GM19452 (cell line): ENCODE results near the gene CDH23.

Source experiments
- ATAC-seq: cut with Tn5 transposase; IDR thresholded peaks from one replicate; pipeline ENCODE4 v1.9.1; 2021; ENCODE audit not compliant: unreplicated experiment

Gene CDH23

DNA sequence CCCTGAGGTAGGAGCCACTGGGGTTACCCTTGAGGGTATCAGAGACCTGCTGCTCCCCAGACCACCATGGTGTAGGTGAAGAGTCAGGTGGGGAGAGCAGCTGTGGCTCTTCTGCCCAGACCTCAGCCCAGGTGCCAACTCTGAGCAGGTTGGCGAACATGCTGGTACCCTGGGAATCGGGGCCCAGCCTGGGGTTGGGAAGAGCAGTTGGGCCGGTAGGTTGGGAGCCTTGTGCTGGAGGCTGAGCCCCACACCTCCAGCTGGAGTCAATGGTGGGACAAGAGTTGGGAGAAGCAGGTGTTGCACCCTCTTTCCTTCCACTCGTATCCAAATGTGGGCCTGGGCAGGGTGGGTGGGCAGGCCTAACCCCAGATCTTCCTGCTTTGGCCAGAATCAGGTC is 114.5 kb downstream of the CDH23 start:
- no peak for ATAC-seq

GRCh38 chr10:71512312-71512711 is 115.6 kb downstream of the CDH23 start:
- no peak for ATAC-seq

DNA sequence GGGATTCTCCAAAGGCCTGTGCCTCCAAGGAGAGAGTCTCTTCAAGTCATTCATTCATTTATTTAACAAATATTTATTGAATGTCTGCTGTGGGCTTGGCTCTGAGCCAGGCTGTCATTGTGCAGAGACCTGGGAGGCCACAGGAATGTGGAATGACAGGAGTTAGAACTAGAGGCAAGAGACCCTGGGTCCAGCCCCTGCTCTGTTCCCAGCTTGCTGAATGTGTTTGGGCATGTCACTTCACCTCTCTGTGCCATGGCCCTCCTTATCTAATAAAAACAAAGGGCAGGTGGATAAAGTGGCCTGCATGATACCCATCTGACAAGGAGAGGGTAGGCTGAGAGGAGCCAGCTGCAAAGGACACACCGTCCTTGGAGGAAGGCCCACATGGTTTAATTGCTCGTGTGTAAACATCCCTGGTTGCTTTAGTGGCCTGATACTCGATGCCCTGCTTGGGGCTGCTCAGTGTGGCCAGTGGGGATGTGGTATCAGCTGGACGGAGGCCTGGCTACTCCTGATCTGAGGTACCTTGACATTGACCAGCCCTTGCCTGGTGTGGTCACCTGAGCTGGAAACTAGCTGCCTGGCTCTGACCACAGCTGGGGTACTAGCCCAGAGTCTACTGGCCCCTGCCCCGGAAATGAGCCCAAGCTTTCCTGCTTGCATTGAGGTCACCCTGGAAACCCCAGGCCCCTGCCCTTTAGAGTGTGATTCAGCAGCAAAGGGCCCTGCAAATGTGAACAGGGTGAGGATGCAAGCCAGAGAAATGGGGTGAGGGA is 116.2 kb downstream of the CDH23 start:
- no peak for ATAC-seq

GRCh38 chr10:71513540-71513853 is 116.8 kb downstream of the CDH23 start:
- no peak for ATAC-seq

DNA sequence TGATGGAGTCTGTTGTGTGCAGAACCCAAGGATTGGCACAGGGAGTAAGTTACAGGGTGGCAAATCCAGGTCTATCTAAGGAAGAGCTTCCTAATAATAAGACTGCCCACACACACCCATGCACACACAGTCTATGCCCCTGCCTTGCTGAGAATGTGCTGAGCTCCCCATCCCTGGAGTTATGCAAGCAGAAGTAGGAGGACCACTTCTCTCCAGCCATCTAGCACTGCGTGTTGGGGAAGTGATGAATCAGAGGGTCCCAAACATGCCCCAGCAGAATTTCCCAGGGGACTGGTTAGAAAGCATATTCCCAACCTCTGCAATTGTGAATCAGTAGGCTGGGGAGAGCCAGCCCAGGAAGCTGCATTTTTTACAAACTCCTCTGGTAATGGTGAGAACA is 117.2 kb downstream of the CDH23 start:
- ATAC-seq = no peak

DNA sequence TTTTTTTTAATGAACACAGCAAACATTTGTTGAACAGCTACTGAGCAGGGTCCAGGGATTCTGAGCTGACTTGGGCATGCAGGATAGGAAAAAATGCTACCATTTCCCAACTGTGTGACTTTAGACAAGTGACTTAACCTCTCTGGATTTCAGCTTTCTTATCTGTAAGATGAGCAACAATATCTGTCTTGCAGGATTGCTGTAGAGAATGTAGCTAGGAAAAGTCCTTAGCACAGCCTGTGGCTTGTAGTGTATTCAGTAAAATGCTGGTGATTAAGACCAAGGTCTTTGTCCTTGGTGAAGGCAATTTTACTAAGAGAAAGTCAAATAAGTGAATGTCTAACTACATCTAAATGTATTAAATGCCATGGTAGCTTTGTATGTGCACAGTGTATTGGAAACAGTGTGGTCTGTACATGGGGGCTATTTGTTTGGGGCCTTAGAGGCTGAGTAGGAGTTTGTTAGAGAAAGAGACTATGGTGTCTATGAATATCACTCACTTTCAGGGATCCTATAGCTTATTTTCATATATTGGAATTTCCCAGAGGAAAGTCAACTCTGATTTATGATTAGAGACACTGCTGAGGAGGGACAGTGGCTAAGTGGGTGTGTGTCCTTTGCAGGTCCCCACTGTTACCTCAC is 118.9 kb downstream of the CDH23 start:
- no peak for ATAC-seq

DNA sequence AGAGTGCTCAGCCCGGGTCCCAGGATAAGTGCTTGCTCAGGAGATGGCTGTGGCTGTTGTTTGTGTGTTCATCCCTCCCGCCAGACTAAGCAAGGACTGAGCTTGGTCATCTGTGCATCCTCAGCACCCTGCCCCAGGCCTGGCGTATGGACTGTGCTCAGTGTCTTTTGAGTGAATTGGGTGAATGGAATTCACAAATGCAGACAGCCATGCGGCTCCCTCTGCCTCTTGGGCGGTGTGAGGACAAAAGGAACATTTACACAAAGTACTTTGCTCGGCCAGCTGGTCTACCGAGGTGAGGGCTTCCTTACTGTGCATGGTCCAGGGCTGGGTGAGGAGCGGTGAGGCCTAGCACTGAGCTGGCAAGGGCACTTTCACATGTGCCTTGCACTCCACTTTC is 120.2 kb downstream of the CDH23 start:
- no peak for ATAC-seq

- no peak for ATAC-seq
Observed at GRCh38 chr10:71517298-71518169, 120.8 kb downstream of the CDH23 start.

- ATAC-seq = no peak
Observed at GRCh38 chr10:71520042-71520441, 123.3 kb downstream of the CDH23 start.

DNA sequence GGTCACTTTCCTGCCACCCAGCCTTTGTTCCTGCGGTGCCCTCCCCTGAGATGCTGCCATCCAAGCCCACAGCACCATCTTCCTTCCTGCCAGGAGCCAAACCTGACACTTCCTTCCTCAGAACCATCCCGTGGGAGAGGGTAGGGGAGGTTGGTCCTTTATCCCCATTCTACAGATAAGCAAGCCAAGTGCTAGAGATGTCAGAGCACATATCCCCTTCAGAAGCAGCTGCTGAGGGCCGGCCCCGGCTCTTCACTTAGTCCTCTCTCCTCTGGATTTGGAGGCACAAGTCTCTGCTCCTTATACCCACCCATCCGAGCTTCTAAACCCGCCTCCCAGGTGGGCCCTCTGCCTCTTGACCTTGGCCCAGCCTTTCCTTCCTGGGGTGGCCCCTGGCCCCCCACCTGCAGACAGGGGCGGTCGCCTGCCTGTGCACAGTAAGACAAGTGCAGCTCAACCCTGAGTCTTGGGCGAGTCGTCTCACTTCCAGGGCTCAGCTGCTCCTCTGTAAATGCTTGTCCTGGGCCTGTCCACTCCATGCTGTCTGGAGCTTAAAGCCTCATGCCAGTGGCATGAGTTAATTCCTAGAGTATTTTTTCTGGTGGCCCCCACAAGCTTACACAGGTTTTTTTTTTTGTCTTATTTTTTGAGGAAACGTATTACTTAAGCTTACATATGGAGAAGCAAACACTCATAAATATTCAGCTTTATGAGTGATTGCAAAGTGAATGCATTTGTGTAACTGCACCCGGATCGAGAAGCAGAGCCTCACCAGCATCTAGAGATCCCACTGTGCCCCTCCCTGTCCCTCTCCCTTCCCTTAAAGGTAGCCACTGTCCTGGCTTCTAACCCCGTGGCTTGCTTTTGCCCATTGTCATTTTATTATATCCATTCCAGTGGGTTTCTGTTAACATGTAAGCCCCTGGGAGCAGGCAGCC is 125.1 kb downstream of the CDH23 start:
- ATAC-seq = no peak

DNA sequence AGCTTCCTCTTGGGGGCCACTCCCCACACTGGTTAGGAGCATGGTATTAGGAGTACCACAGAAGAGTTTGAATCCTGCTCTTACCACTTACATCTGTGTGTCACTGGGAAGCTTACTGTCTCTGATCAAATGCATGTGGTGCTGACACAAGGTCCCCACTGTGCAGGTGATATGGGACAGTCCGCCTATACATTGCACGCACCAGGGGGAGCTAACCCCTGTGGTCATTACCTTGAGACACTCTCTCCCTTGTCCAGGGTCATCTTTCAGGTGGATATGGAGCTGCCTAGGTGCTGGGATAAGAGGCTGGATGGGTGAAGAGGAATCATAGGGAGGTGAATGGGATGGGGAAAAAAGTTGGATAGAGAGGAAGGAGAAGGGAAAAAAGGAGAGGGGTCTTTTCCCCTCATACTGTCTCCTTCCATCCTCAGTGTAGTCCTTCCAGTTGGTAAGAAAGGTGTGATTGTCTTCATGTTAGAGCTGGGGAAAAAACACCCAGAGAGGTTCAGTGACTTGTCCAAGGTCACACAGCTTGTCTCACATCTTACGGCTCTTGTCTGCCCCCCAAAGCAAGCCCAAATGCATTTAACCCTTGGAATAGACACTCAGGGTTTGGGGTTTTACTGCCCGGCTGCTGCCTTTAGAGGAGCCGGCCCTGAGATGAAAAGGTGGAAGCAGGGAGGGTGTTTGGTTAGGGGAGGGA is 125.9 kb downstream of the CDH23 start:
- ATAC-seq = no peak

- no peak for ATAC-seq
Observed at GRCh38 chr10:71523756-71524155, 127.0 kb downstream of the CDH23 start.

- ATAC-seq = no peak
Observed at GRCh38 chr10:71525092-71525491, 128.4 kb downstream of the CDH23 start.

DNA sequence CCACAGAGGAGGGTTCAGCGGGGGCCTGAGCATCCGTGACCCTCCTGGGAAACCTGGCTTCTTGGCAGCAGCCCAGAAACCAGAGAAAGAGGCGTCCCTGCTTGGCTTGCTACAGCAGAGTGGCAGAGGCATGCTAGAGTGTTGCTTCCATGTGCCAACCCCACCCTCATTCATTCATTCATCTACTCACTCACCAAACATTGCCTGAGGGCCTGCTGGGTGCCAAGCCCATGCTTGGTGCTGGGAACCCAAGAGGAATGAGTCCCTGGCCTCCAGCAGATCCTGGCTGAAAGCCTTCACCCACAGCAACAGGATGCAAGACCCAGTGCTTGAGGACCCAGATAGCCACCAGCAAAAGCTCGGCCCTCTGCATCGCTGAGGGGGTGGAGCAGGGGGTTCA is 129.0 kb downstream of the CDH23 start:
- ATAC-seq = no peak

DNA sequence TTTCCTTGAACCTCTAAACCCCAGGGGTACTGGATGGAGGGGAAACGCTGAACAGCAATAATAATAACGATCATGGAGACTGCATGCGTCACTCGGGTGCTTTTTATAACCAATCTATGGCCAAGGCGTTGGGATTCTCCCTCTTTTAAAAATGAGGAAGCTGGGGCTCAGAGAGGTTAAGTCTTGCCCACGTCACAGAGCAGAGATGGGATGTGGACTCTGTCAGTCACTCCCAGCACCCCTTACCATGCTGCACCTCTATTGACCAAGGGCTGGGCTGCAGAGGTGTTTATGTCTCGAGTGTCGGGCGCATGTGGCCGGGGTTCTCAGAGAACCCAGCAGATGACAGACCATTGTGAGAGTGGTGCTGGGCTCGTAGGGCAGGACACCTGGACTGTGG is 129.9 kb downstream of the CDH23 start:
- no peak for ATAC-seq

DNA sequence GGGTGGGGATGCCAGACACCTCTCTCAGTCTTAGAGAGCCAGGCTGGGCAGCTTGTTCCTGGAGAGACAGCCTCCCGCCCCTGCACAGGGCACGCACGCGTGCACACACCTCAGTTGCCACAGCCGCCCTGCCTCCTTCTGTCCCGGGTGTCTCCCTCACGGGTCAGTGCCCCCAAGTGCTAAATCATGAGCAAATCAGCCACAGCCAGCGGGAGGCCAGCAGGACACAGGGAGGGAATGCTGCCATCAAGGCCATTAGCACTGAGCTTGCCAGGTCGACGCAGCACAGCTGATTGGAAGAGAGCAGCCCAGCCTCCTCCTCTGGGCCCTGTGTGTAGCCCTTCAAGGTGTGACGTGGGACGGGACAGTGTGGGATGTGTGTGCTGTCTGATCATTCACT is 130.4 kb downstream of the CDH23 start:
- no peak for ATAC-seq

DNA sequence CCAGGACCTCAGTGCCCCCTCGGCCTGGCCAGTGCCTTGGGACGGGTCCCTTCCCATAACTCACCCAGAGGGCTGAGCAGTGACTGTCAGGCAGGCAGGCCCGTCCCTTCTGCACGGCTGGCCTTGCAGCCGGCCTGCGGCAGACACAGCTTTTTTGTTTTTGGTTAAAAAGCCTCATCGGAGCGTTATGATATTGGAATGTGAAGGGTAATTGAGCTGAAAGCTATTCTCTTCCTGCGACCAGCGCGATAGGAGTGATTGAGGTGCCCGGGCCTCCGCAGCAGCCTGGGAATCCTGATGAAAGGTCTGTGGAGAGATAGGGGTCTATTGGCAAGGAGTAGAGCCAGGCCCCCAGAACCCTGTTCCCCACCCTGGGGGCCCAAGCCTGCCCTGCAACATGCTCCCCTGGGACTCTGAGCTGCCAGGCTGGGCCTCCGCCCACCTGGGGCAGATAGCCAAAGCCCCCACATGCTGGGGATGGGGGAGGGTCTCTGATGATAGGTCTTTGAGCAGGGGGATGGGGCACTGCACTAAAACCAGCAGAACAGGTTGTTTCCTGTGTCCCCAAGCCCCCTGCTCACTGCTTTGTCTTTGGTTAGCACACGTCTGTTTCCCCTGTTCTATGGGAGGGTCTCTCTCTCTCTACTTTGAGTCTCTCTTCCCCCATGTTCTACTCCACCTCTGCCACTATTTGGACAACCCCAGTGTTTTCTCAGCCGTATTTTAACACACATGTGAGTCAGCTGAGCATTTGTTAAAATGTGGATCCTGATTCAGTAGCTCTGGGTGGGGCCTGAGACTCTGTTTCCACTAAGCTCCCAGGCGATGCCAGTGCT is 131.9 kb downstream of the CDH23 start:
- no peak for ATAC-seq

DNA sequence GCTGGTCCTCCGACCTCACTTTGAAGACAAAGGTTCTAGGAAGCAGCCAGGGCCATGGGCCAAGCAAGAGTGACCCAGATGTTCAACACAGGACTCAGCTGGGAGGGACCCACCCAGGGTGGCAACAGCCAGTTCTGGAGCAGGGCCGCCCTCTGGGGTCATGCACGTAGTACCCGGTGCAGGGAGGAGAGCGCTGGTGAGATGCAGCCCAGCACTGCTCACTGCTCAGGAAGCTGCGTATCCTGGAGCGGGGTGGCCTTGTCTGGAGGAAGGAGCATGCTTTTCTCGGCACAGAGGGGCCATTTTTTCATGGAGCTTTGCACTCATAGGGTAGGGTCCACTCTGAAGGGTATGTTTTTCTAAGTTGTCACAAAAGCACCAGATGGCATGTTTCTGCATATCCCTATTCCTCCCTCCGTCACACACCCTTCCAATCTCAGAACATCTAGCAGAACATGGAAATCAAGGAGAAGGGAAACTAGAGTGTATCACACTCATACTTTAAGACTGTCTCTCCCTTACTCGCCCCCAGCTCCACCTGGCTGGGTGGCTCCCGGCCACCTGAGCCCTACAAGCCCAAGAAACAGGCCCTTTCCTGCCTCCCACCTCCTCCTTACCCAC is 132.6 kb downstream of the CDH23 start:
- no peak for ATAC-seq

- ATAC-seq = no peak
Observed at GRCh38 chr10:71530781-71531180, 134.1 kb downstream of the CDH23 start.
